GM23338 (cell line): ENCODE measurements around the gene DMBT1.

Experiments used
- CTCF ChIP-seq, 2 experiments: fragments of 200-600 bp in 1 of 2; sonication (generic) in 1 of 2; conservative IDR thresholded peaks; 2 replicates each; pipeline versions ENCODE4 v1.5.1 to v1.6.1; 2016 to 2017; ENCODE audit warnings: antibody characterized with exemption in 2 of 2, low read depth in 2 of 2, mild to moderate bottlenecking in 2 of 2, moderate library complexity in 1 of 2
- EZH2 ChIP-seq: fragments of 200-600 bp; sonication (generic); IDR thresholded peaks from one replicate; pipeline ENCODE4 v1.8.0; 2017; ENCODE audit warnings: antibody characterized with exemption, mild to moderate bottlenecking, low read depth; ENCODE audit not compliant: unreplicated experiment
- EZH2phosphoT487 ChIP-seq: fragments of 200-600 bp; sonication (generic); IDR thresholded peaks from one replicate; pipeline ENCODE4 v1.8.1; 2018; ENCODE audit warnings: antibody characterized with exemption; ENCODE audit not compliant: unreplicated experiment
- POLR2AphosphoS5 ChIP-seq: IDR thresholded peaks from 2 replicates; pipeline ENCODE4 v1.6.1; 2016; ENCODE audit warnings: antibody characterized with exemption, low read depth
- REST ChIP-seq: IDR thresholded peaks from one replicate; pipeline ENCODE4 v1.6.1; 2018; ENCODE audit warnings: antibody characterized with exemption; ENCODE audit not compliant: unreplicated experiment

GRCh38 chr10:122575776-122576175 lies 15.2 kb downstream of the DMBT1 start:
- TF ChIP-seq CTCF (conservative IDR thresholded peaks at IDR 0.05; ENCODE audit: low read depth in 2 of 2): no peak
- no peak for TF ChIP-seq POLR2AphosphoS5
- no peak for TF ChIP-seq EZH2
- TF ChIP-seq EZH2phosphoT487: no peak
- no peak for TF ChIP-seq REST
